Measurements from ENCODE around the gene TMEM232.

DNA sequence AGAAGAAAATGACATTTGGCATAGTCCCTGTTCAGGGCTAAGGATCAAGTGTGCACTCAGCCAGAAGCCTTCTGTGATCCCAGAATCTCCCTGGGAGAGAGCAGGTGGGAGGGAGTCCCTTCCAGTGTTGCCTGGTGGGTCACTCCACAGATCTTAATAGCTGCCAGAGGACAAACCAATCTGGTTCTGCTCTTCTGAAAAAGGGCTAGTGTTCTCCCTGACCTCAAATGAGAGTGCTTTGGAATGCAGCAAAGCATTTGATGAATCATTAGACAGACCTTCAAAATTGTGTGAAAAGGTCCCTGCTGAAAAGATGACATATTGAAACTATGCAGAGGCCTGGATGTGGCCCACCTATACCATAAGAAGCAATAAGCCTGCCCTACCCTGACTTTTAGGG, 339.7 kb downstream of the TMEM232 start:
- TF ChIP-seq TEAD1 (CRISPR knock-in tag; IDR thresholded peaks at IDR 0.05): no peak
- no peak for TF ChIP-seq CREB1 (CRISPR knock-in tag; IDR thresholded peaks at IDR 0.05)
- TF ChIP-seq NR3C1 (CRISPR knock-in tag; conservative IDR thresholded peaks at IDR 0.05; ENCODE audit: low read depth): no peak
- TF ChIP-seq, protein P1, sequence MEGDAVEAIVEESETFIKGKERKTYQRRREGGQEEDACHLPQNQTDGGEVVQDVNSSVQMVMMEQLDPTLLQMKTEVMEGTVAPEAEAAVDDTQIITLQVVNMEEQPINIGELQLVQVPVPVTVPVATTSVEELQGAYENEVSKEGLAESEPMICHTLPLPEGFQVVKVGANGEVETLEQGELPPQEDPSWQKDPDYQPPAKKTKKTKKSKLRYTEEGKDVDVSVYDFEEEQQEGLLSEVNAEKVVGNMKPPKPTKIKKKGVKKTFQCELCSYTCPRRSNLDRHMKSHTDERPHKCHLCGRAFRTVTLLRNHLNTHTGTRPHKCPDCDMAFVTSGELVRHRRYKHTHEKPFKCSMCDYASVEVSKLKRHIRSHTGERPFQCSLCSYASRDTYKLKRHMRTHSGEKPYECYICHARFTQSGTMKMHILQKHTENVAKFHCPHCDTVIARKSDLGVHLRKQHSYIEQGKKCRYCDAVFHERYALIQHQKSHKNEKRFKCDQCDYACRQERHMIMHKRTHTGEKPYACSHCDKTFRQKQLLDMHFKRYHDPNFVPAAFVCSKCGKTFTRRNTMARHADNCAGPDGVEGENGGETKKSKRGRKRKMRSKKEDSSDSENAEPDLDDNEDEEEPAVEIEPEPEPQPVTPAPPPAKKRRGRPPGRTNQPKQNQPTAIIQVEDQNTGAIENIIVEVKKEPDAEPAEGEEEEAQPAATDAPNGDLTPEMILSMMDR (IDR thresholded peaks at IDR 0.05): no peak
- no peak for TF ChIP-seq CREM (CRISPR knock-in tag; IDR thresholded peaks at IDR 0.05)
- TF ChIP-seq, protein P2, sequence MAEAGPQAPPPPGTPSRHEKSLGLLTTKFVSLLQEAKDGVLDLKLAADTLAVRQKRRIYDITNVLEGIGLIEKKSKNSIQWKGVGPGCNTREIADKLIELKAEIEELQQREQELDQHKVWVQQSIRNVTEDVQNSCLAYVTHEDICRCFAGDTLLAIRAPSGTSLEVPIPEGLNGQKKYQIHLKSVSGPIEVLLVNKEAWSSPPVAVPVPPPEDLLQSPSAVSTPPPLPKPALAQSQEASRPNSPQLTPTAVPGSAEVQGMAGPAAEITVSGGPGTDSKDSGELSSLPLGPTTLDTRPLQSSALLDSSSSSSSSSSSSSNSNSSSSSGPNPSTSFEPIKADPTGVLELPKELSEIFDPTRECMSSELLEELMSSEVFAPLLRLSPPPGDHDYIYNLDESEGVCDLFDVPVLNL (CRISPR knock-in tag; IDR thresholded peaks at IDR 0.05; ENCODE audit: borderline replicate concordance, low read depth): no peak

Data from WTC11 (cell line).